WTC11 (cell line): ENCODE measurements around the gene HAGHL. TPM values are rescaled to one million over a fixed set of nuclear protein-coding genes. Genes with fewer than 3 reads are reported as not detected.

Source experiments
- ATAC-seq: fragments of 200-7000 bp; cut with Tn5 transposase; 2 replicates; pipeline ENCODE4 v1.10.0; 2021; ENCODE audit warnings: mild to moderate bottlenecking, moderate library complexity
- CTCF ChIA-PET: fragments of 300-600 bp; sonication (Branson Sonifier 250); formaldehyde crosslinking; loops from one replicate; lab custom pipeline; 2021; ENCODE audit warnings: antibody characterized with exemption; lab: Charles Lee
- POLR2A ChIA-PET: fragments of 350-600 bp; sonication (Branson Sonifier 250); formaldehyde crosslinking; loops from one replicate; lab custom pipeline; 2021; ENCODE audit warnings: antibody characterized with exemption; lab: Charles Lee
- DNase-seq: peaks from one replicate; pipeline ENCODE4 v3.0.0; 2021; ENCODE audit warnings: low spot score
- H3K27ac Mint-ChIP-seq: 2 replicates; pipeline ENCODE4 v1.8.0; 2021; ENCODE audit warnings: mixed read lengths
- H3K27me3 Mint-ChIP-seq: 2 replicates; pipeline ENCODE4 v1.8.0; 2021; ENCODE audit warnings: low read depth, mild to moderate bottlenecking, moderate library complexity, mixed read lengths
- H3K36me3 Mint-ChIP-seq: 2 replicates; pipeline ENCODE4 v1.8.0; 2021; ENCODE audit warnings: mixed read lengths
- H3K4me1 Mint-ChIP-seq: 2 replicates; pipeline ENCODE4 v1.8.0; 2022; ENCODE audit warnings: mixed read lengths
- H3K4me3 Mint-ChIP-seq: 2 replicates; pipeline ENCODE4 v1.8.0; 2021; ENCODE audit warnings: mild to moderate bottlenecking, moderate library complexity, mixed read lengths
- H3K9me3 Mint-ChIP-seq: 2 replicates; pipeline ENCODE4 v1.8.0; 2021; ENCODE audit warnings: mixed read lengths
- RELA ChIP-seq: sonication (generic); formaldehyde crosslinking; IDR thresholded peaks from 2 replicates; pipeline ENCODE4 v1.8.1; 2022; ENCODE audit warnings: missing genetic modification reagents, mild to moderate bottlenecking, borderline replicate concordance
- SMAD4 ChIP-seq: sonication (generic); formaldehyde crosslinking; IDR thresholded peaks from 2 replicates; pipeline ENCODE4 v1.8.0; 2022; ENCODE audit warnings: mild to moderate bottlenecking, missing genetic modification reagents
- microRNA-seq: library from miRNA; unstranded; fragments of <30 nt; microRNA quantifications from one replicate; pipeline ENCODE4 v1.2.0, GENCODE V29; 2022; ENCODE audit warnings: borderline number of aligned reads
- total RNA-seq: library from RNA; stranded (reverse); gene quantifications from 3 replicates; pipeline ENCODE4 v1.2.3, GENCODE V29; 2021
- TF ChIP-seq, protein P1 (sequence below): sonication (generic); formaldehyde crosslinking; IDR thresholded peaks from 2 replicates; pipeline ENCODE4 v1.8.1; 2022; ENCODE audit warnings: mild to moderate bottlenecking, moderate library complexity, missing genetic modification reagents

The HAGHL gene
- total RNA-seq, 1 experiment from 2014 or later: 41.7 TPM

DNA sequence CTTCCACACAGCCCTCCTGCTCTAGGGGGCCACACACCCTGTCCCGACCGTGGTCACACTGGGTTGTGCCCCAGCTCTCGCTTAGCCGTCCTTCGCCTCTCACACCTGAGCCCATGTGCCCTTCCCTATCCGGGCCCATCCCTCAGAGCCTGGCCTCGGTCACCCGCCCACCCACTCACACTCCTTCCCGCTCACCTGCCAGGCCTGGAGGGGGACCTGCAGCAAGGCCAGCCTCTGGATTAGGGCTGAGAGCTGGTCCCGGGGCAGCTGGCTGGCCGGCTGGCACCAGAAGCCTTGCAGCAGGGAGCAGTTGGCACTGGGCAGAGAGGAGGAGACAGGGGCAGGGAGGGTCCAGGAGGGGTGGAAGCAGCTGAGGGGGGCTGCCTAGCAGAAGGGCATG is 51.5 kb downstream of the HAGHL start:
- Mint-ChIP-seq H3K4me1 (no peaks in the 10 kb centered on the region), H3K4me3 (no peak overlapping the region), H3K36me3 (no peaks in the 10 kb centered on the region), H3K27me3 (no peaks in the 10 kb centered on the region), H3K9me3 (no peaks in the 10 kb centered on the region), H3K27ac (no peak overlapping the region)
- ChIA-PET POLR2A (no interaction called here), CTCF (no interaction called here)
- DNase-seq: no peak
- TF ChIP-seq RELA (0 out of 2 replicates have a peak, but pooled peaks have one; percentile 30), SMAD4 (CRISPR knock-in tag) (no peak)
- ATAC-seq: no peak

DNA sequence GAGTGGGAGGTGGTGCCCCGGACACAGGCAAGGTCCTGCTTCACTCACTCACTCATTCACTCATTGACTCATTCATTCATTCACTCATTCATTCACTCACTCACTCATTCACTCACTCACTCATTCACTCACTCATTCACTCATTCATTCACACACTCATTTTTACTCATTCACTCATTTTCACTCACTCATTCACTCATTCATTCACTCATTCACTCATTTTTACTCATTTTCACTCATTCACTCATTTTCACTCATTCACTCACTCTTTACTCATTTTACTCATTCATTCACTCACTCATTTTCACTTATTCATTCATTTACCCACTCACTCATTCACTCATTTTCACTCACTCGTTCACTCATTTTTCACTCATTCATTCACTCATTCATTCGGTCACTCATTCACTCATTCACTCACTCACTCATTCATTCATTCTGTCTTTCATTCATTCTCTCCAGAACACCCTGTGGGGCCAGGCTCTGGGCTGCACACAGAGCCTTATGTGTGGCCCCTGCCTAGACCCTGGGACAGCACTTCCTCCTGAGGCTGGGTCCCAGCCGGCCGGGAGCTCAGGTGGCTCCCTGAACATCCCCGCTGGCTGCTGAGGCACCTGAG is 52.1 kb downstream of the HAGHL start:
- no peaks in the 10 kb centered on the region for H3K36me3 Mint-ChIP-seq
- H3K9me3 Mint-ChIP-seq: no peaks in the 10 kb centered on the region
- H3K27me3 Mint-ChIP-seq: no peaks in the 10 kb centered on the region
- DNase-seq (no peak), ATAC-seq (no peak)
- no peak overlapping the region for H3K4me3 Mint-ChIP-seq
- H3K27ac Mint-ChIP-seq: no peak overlapping the region
- ChIA-PET POLR2A (no interaction called here), CTCF (no interaction called here)
- H3K4me1 Mint-ChIP-seq: no peaks in the 10 kb centered on the region
- 0 out of 2 replicates have a peak, but pooled peaks have one; percentile 3 for TF ChIP-seq RELA
- TF ChIP-seq, protein P1, sequence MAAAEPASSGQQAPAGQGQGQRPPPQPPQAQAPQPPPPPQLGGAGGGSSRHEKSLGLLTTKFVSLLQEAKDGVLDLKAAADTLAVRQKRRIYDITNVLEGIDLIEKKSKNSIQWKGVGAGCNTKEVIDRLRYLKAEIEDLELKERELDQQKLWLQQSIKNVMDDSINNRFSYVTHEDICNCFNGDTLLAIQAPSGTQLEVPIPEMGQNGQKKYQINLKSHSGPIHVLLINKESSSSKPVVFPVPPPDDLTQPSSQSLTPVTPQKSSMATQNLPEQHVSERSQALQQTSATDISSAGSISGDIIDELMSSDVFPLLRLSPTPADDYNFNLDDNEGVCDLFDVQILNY (CRISPR knock-in tag): no peak

Small RNA genes lying within 50 kb of the gene (microRNA-seq; reads per million reads assigned to microRNA genes)
- not detected for gene MIR662

Other genes with a start within 250 kb of the HAGHL start
- gene CAPN15, start 199.4 kb upstream of the HAGHL start, total RNA-seq: 89.3 to 110 TPM (median 93.8 TPM) in 3 replicates
- gene PRR35, start 166.7 kb upstream of the HAGHL start, total RNA-seq: 0.72 to 1.1 TPM (median 0.94 TPM) in 3 replicates
- gene NHLRC4, start 160.1 kb upstream of the HAGHL start, total RNA-seq: 0.76 to 0.92 TPM (median 0.87 TPM) in 3 replicates
- gene PIGQ, start 157.1 kb upstream of the HAGHL start, total RNA-seq: 57.7 to 63.7 TPM (median 60.8 TPM) in 3 replicates
- 22.5 to 28.0 TPM (median 26.2 TPM) in 3 replicates for gene RAB40C, start 137.0 kb upstream of the HAGHL start, total RNA-seq
- 12.3 to 18.6 TPM (median 17.3 TPM) in 3 replicates for gene WFIKKN1, start 96.1 kb upstream of the HAGHL start, total RNA-seq
- gene METTL26, start 90.8 kb upstream of the HAGHL start, total RNA-seq: 115 to 121 TPM (median 115 TPM) in 3 replicates
- gene MCRIP2, start 85.3 kb upstream of the HAGHL start, total RNA-seq: 63.3 to 76.0 TPM (median 66.7 TPM) in 3 replicates
- 66.2 to 75.8 TPM (median 69.6 TPM) in 3 replicates for gene WDR90, start 77.7 kb upstream of the HAGHL start, total RNA-seq
- gene RHOT2, start 59.0 kb upstream of the HAGHL start, total RNA-seq: 245 to 285 TPM (median 250 TPM) in 3 replicates
- 6.7 to 8.2 TPM (median 6.7 TPM) in 3 replicates for gene RHBDL1, start 51.4 kb upstream of the HAGHL start, total RNA-seq
- gene STUB1, start 46.7 kb upstream of the HAGHL start, total RNA-seq: 79.0 to 88.2 TPM (median 85.8 TPM) in 3 replicates
- 59.6 to 63.4 TPM (median 61.2 TPM) in 3 replicates for gene JMJD8, start 42.8 kb upstream of the HAGHL start, total RNA-seq
- 25.5 to 28.2 TPM (median 26.3 TPM) in 3 replicates for gene WDR24, start 36.7 kb upstream of the HAGHL start, total RNA-seq
- gene FBXL16, start 21.3 kb upstream of the HAGHL start, total RNA-seq: 22.7 to 28.6 TPM (median 27.3 TPM) in 3 replicates
- 30.9 to 64.3 TPM (median 61.4 TPM) in 3 replicates for gene METRN, start 12.0 kb upstream of the HAGHL start, total RNA-seq
- gene ANTKMT, start 6.0 kb upstream of the HAGHL start, total RNA-seq: 40.6 to 43.1 TPM (median 43.0 TPM) in 3 replicates
- gene CCDC78, start 663 bp upstream of the HAGHL start, total RNA-seq: 19.4 to 20.8 TPM (median 20.2 TPM) in 3 replicates
- gene CIAO3, start 13.9 kb downstream of the HAGHL start, total RNA-seq: 32.8 to 50.9 TPM (median 32.8 TPM) in 3 replicates
- gene MSLN, start 33.6 kb downstream of the HAGHL start, total RNA-seq: 0.20 to 0.55 TPM (median 0.46 TPM) in 3 replicates
- 35.0 to 45.1 TPM (median 36.6 TPM) in 3 replicates for gene RPUSD1, start 61.3 kb downstream of the HAGHL start, total RNA-seq
- gene CHTF18, start 61.5 kb downstream of the HAGHL start, total RNA-seq: 177 to 183 TPM (median 181 TPM) in 3 replicates
- 0.34 TPM in 1 of 3 replicates, not detected in the others for gene GNG13, start 73.6 kb downstream of the HAGHL start, total RNA-seq
- gene LMF1, start 243.9 kb downstream of the HAGHL start, total RNA-seq: 10.5 to 13.0 TPM (median 10.8 TPM) in 3 replicates